ENCODE results near the gene SZRD1.

GRCh38 chr1:16434501-16434900, 67.5 kb downstream of the SZRD1 start:
- no peak for TF ChIP-seq CTCF (conservative IDR thresholded peaks at IDR 0.05 in 1 of 2, IDR thresholded peaks at IDR 0.05 in 1 of 2; ENCODE audit: low read depth in 1 of 2, low read length in 2 of 2)
- TF ChIP-seq EZH2 (IDR thresholded peaks at IDR 0.05; ENCODE audit: low read length, missing control alignments): no peak

All from fibroblast of lung (primary cell).